HEK293 (cell line): Measurements from ENCODE around the gene NXN.

Source experiments
- GLIS1 ChIP-seq: fragments of 450-650 bp; formaldehyde crosslinking; IDR thresholded peaks from 2 replicates; pipeline ENCODE4 v1.5.1; 2016; ENCODE audit warnings: missing biosample characterization, missing genetic modification characterization
- HOXC10 ChIP-seq: sonication (generic); formaldehyde crosslinking; IDR thresholded peaks from 2 replicates; pipeline ENCODE4 v1.8.1; 2023; ENCODE audit warnings: mild to moderate bottlenecking, missing genetic modification reagents
- KLF7 ChIP-seq: fragments of 450-650 bp; formaldehyde crosslinking; IDR thresholded peaks from 2 replicates; pipeline ENCODE4 v1.5.1; 2016; ENCODE audit warnings: missing biosample characterization, missing genetic modification characterization, borderline replicate concordance
- PATZ1 ChIP-seq: fragments of 450-650 bp; formaldehyde crosslinking; IDR thresholded peaks from 2 replicates; pipeline ENCODE4 v1.5.1; 2016; ENCODE audit warnings: missing biosample characterization, missing genetic modification characterization
- PRDM4 ChIP-seq: fragments of 450-650 bp; formaldehyde crosslinking; IDR thresholded peaks from 2 replicates; pipeline ENCODE4 v1.5.1; 2017; ENCODE audit warnings: missing biosample characterization, missing genetic modification characterization
- SP2 ChIP-seq: fragments of 450-650 bp; formaldehyde crosslinking; IDR thresholded peaks from 2 replicates; pipeline ENCODE4 v1.5.1; 2016; ENCODE audit warnings: missing biosample characterization, missing genetic modification characterization
- ZBTB21 ChIP-seq: fragments of 450-650 bp; formaldehyde crosslinking; IDR thresholded peaks from 2 replicates; pipeline ENCODE4 v1.5.1; 2017; ENCODE audit warnings: missing biosample characterization, missing genetic modification characterization
- ZBTB48 ChIP-seq: fragments of 450-650 bp; formaldehyde crosslinking; IDR thresholded peaks from 2 replicates; pipeline ENCODE4 v1.5.1; 2016; ENCODE audit warnings: missing biosample characterization, missing genetic modification characterization
- ZEB2 ChIP-seq: fragments of 450-650 bp; formaldehyde crosslinking; IDR thresholded peaks from 2 replicates; pipeline ENCODE4 v1.5.1; 2016; ENCODE audit warnings: missing biosample characterization, missing genetic modification characterization
- ZNF10 ChIP-seq: fragments of 450-650 bp; formaldehyde crosslinking; IDR thresholded peaks from 2 replicates; pipeline ENCODE4 v1.5.1; 2017; ENCODE audit warnings: missing biosample characterization, missing genetic modification characterization
- ZNF133 ChIP-seq: fragments of 450-650 bp; formaldehyde crosslinking; IDR thresholded peaks from 2 replicates; pipeline ENCODE4 v1.5.1; 2016; ENCODE audit warnings: missing biosample characterization, missing genetic modification characterization
- ZNF157 ChIP-seq: fragments of 450-650 bp; formaldehyde crosslinking; IDR thresholded peaks from 2 replicates; pipeline ENCODE4 v1.5.1; 2016; ENCODE audit warnings: missing biosample characterization, missing genetic modification characterization
- ZNF169 ChIP-seq: fragments of 450-650 bp; formaldehyde crosslinking; IDR thresholded peaks from 2 replicates; pipeline ENCODE4 v1.5.1; 2016; ENCODE audit warnings: missing biosample characterization, missing genetic modification characterization
- ZNF184 ChIP-seq: fragments of 450-650 bp; IDR thresholded peaks from 2 replicates; pipeline ENCODE4 v1.5.1; 2018; ENCODE audit warnings: missing biosample characterization, mild to moderate bottlenecking, missing genetic modification characterization
- ZNF211 ChIP-seq: fragments of 450-650 bp; formaldehyde crosslinking; IDR thresholded peaks from 2 replicates; pipeline ENCODE4 v1.5.1; 2016; ENCODE audit warnings: low read depth, missing biosample characterization, missing genetic modification characterization
- ZNF248 ChIP-seq: fragments of 450-650 bp; formaldehyde crosslinking; IDR thresholded peaks from 2 replicates; pipeline ENCODE4 v1.5.1; 2017; ENCODE audit warnings: missing biosample characterization, missing genetic modification characterization
- ZNF280C ChIP-seq: fragments of 450-650 bp; formaldehyde crosslinking; IDR thresholded peaks from 2 replicates; pipeline ENCODE4 v1.5.1; 2016; ENCODE audit warnings: missing biosample characterization, missing genetic modification characterization
- ZNF335 ChIP-seq: fragments of 450-650 bp; formaldehyde crosslinking; conservative IDR thresholded peaks from 2 replicates; pipeline ENCODE4 v1.5.1; 2016; ENCODE audit warnings: missing biosample characterization, missing genetic modification characterization
- ZNF433 ChIP-seq: fragments of 450-650 bp; formaldehyde crosslinking; IDR thresholded peaks from 2 replicates; pipeline ENCODE4 v1.5.1; 2016; ENCODE audit warnings: missing biosample characterization, missing genetic modification characterization, low read depth
- ZNF488 ChIP-seq: fragments of 450-650 bp; formaldehyde crosslinking; IDR thresholded peaks from 2 replicates; pipeline ENCODE4 v1.5.1; 2016; ENCODE audit warnings: missing biosample characterization, missing genetic modification characterization
- ZNF510 ChIP-seq: fragments of 450-650 bp; formaldehyde crosslinking; IDR thresholded peaks from 2 replicates; pipeline ENCODE4 v1.5.1; 2018; ENCODE audit warnings: mild to moderate bottlenecking, missing genetic modification characterization, missing biosample characterization; ENCODE audit not compliant: insufficient replicate concordance
- ZNF514 ChIP-seq: fragments of 450-650 bp; formaldehyde crosslinking; IDR thresholded peaks from 2 replicates; pipeline ENCODE4 v1.5.1; 2016; ENCODE audit warnings: missing biosample characterization, missing genetic modification characterization
- ZNF529 ChIP-seq: fragments of 450-650 bp; formaldehyde crosslinking; IDR thresholded peaks from 2 replicates; pipeline ENCODE4 v1.5.1; 2017; ENCODE audit warnings: missing genetic modification characterization, missing biosample characterization; ENCODE audit not compliant: insufficient replicate concordance
- ZNF530 ChIP-seq: fragments of 450-650 bp; formaldehyde crosslinking; IDR thresholded peaks from 2 replicates; pipeline ENCODE4 v1.5.1; 2016; ENCODE audit warnings: low read depth, missing biosample characterization, missing genetic modification characterization
- ZNF544 ChIP-seq: fragments of 450-650 bp; formaldehyde crosslinking; IDR thresholded peaks from 2 replicates; pipeline ENCODE4 v1.5.0; 2017; ENCODE audit warnings: missing biosample characterization, missing genetic modification characterization
- ZNF555 ChIP-seq: fragments of 450-650 bp; formaldehyde crosslinking; conservative IDR thresholded peaks from 2 replicates; pipeline ENCODE4 v1.5.1; 2017; ENCODE audit warnings: missing biosample characterization, mild to moderate bottlenecking, missing genetic modification characterization, inconsistent platforms
- ZNF561 ChIP-seq: fragments of 450-650 bp; IDR thresholded peaks from 2 replicates; pipeline ENCODE4 v1.5.1; 2018; ENCODE audit warnings: missing biosample characterization, missing genetic modification characterization, borderline replicate concordance
- ZNF580 ChIP-seq: fragments of 450-650 bp; formaldehyde crosslinking; IDR thresholded peaks from 2 replicates; pipeline ENCODE4 v1.5.1; 2016; ENCODE audit warnings: missing biosample characterization, missing genetic modification characterization
- ZNF791 ChIP-seq: fragments of 450-650 bp; formaldehyde crosslinking; IDR thresholded peaks from 2 replicates; pipeline ENCODE4 v1.5.1; 2016; ENCODE audit warnings: missing biosample characterization, missing genetic modification characterization
- ZSCAN16 ChIP-seq: fragments of 450-650 bp; formaldehyde crosslinking; IDR thresholded peaks from 2 replicates; pipeline ENCODE4 v1.5.1; 2016; ENCODE audit warnings: missing biosample characterization, missing genetic modification characterization
- ZSCAN5A ChIP-seq: fragments of 450-650 bp; formaldehyde crosslinking; IDR thresholded peaks from 2 replicates; pipeline ENCODE4 v1.5.1; 2016; ENCODE audit warnings: missing biosample characterization, missing genetic modification characterization
- ZXDB ChIP-seq: fragments of 450-650 bp; formaldehyde crosslinking; IDR thresholded peaks from 2 replicates; pipeline ENCODE4 v1.5.1; 2016; ENCODE audit warnings: missing biosample characterization, missing genetic modification characterization

Gene NXN

GRCh38 chr17:933312-934073 lies 46.1 kb downstream of the NXN start (continued):
- TF ChIP-seq ZNF580 (tag by site-specific recombination) (no peak), ZNF335 (tag by site-specific recombination) (peak; percentile 71), ZBTB21 (peak; percentile 72; the same call in 1 of the 2 replicates), ZNF133 (no peak), ZNF280C (no peak), ZNF248 (tag by site-specific recombination) (no peak), ZNF169 (tag by site-specific recombination) (no peak), ZNF514 (no peak), ZNF544 (tag by site-specific recombination) (no peak), ZSCAN5A (peak; percentile 73; the same call in 1 of the 2 replicates), PRDM4 (tag by site-specific recombination) (peak; percentile 79), ZNF433 (tag by site-specific recombination) (no peak), SP2 (tag by site-specific recombination) (no peak), HOXC10 (CRISPR knock-in tag) (no peak), ZNF488 (tag by site-specific recombination) (0 out of 2 replicates have a peak, but pooled peaks have one; percentile 51), ZNF211 (tag by site-specific recombination) (no peak), ZNF157 (tag by site-specific recombination) (no peak), KLF7 (no peak), ZNF791 (tag by site-specific recombination) (no peak), ZXDB (tag by site-specific recombination) (peak; percentile 90), ZEB2 (tag by site-specific recombination) (peak; percentile 97), GLIS1 (tag by site-specific recombination) (peak; percentile 100), ZNF555 (tag by site-specific recombination) (no peak), ZNF529 (tag by site-specific recombination) (no peak), PATZ1 (tag by site-specific recombination) (peak; percentile 91), ZNF561 (tag by site-specific recombination) (0 out of 2 replicates have a peak, but pooled peaks have one; percentile 26), ZNF10 (tag by site-specific recombination) (no peak; the same call in 1 of the 2 replicates), ZBTB48 (peak; percentile 45; the same call in 1 of the 2 replicates), ZSCAN16 (tag by site-specific recombination) (no peak), ZNF510 (tag by site-specific recombination) (no peak), ZNF184 (tag by site-specific recombination) (no peak), ZNF530 (no peak)
